GM12891 (cell line): Measurements from ENCODE around the gene BACE1.

Experiments used
- POLR2A ChIP-seq: IDR thresholded peaks from 2 replicates; pipeline ENCODE4 v1.6.1; 2011; ENCODE audit warnings: low read depth, low read length, control low read depth
- POLR2AphosphoS5 ChIP-seq: IDR thresholded peaks from 2 replicates; pipeline ENCODE4 v1.6.1; 2011; ENCODE audit warnings: low read depth, low read length, control low read depth
- POU2F2 ChIP-seq: IDR thresholded peaks from 2 replicates; pipeline ENCODE4 v1.6.1; 2011; ENCODE audit warnings: low read depth, mild to moderate bottlenecking, control low read depth, low read length, moderate library complexity
- SPI1 ChIP-seq: IDR thresholded peaks from 2 replicates; pipeline ENCODE4 v1.6.1; 2011; ENCODE audit warnings: low read depth, low read length, control low read depth
- TAF1 ChIP-seq: IDR thresholded peaks from 2 replicates; pipeline ENCODE4 v1.6.1; 2011; ENCODE audit warnings: low read depth, low read length, control low read depth

DNA sequence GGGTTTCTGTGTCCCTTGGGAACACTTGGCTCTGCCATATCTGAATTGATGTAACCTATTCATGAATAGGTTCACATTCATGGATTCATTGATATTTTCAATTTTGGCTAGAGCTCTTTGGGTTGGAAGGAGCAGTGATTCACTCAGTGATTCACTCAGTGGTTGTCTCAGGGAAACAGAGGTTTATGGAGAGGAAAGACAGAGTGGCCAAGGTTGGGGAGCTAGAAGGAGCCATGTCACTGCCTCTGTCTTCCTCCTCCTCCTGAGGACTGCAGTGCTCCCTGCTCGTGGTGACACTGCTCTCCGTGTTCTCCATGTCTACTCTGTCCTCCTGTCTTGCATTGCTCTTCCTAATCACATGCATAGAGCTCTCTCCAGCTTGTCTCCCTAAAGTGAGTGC is 29.0 kb upstream of the BACE1 start:
- no peak for TF ChIP-seq POLR2A
- no peak for TF ChIP-seq POLR2AphosphoS5
- TF ChIP-seq SPI1 = no peak
- TF ChIP-seq POU2F2 = no peak
- no peak for TF ChIP-seq TAF1
